ENCODE data around the gene RNF144B.

The RNF144B gene

GRCh38 chr6:18425218-18425617 lies 38.1 kb downstream of the RNF144B start:
- Histone ChIP-seq H3K27ac (no peak overlapping the region), H3K4me3 (no peak overlapping the region)
- no peak for TF ChIP-seq CTCF (IDR thresholded peaks at IDR 0.05)
- DNase-seq (ENCODE audit: low spot score) = no peak

DNA sequence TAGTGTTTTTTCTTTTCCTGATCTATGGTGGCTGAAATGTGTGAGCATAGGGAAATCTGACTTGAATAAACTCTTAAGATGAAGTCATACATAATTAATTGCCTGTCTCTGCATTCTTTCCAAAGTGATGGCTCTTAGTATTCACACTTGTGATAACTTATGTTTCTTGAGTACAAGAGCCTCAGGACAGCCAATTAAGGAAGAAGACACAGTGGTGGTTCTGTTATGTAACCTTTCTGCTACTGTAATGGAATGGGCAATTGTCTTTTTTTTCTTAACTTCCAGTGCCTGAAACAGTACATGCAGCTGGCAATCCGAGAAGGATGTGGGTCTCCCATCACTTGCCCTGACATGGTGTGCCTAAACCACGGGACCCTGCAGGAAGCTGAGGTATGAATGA lies 40.1 kb downstream of the RNF144B start:
- no peak for TF ChIP-seq CTCF (IDR thresholded peaks at IDR 0.05)
- no peak overlapping the region for H3K4me3 ChIP-seq
- no peak for DNase-seq (ENCODE audit: low spot score)
- no peak overlapping the region for H3K27ac ChIP-seq

DNA sequence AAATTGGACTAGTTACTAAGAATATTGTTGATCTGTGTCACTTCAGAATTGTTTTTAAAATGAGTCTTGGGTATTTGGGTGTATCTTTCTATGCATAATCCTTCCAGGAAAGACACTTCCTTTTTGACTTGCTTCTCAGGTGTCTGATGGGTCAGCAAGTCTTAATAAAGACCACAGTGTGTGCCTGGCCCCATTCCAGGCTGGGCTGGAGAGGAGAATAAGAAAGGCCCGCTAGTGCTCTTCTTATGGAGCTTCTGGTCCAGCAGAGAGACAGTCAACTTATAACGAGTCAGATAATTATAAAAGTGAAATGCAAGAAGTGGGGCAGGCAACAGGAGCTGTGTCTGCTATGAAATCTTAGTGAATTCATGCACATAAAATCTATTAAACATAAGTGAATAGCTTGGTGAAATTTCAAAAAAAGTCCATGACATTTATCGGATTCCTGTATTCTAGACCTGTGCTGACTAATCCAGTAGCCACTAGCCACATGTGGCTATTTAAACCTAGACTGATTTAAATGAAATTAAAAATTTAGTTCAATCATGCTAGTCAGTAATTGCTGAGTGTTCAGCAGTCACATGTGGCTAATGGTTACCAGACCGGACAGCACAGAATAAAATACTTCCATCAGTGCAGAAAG lies 42.6 kb downstream of the RNF144B start:
- no peak for DNase-seq (ENCODE audit: low spot score)
- H3K27ac ChIP-seq = no peak overlapping the region
- no peak for TF ChIP-seq CTCF (IDR thresholded peaks at IDR 0.05)
- H3K4me3 ChIP-seq = no peak overlapping the region

GRCh38 chr6:18431581-18431980 lies 44.4 kb downstream of the RNF144B start:
- TF ChIP-seq CTCF (IDR thresholded peaks at IDR 0.05) = no peak
- H3K27ac ChIP-seq = no peak overlapping the region
- DNase-seq (ENCODE audit: low spot score) = no peak
- H3K4me3 ChIP-seq = no peak overlapping the region

DNA sequence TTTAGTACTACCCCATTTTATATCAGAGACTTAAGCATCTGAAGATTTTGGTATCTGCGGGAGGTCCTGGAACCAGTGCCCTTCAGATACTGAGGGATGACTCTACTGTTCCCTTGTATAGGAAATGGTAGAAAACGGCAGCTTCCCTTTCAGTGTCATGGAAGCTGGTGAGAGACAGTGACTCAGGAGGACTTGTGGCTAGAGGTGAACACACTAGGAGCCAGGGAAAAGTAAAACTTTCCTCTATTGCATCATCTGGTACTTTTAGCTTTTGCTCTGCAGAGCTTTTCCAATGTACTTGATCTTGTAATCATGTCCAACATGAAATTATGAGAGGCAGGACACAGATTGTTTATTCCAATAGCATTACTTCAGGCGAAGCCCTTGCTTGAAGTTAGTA lies 45.0 kb downstream of the RNF144B start:
- no peak overlapping the region for H3K4me3 ChIP-seq
- H3K27ac ChIP-seq = no peak overlapping the region
- no peak for TF ChIP-seq CTCF (IDR thresholded peaks at IDR 0.05)
- no peak for DNase-seq (ENCODE audit: low spot score)

GRCh38 chr6:18432619-18433018 lies 45.5 kb downstream of the RNF144B start:
- no peak for TF ChIP-seq CTCF (IDR thresholded peaks at IDR 0.05)
- no peak for DNase-seq (ENCODE audit: low spot score)
- H3K4me3 ChIP-seq = no peak overlapping the region
- no peak overlapping the region for H3K27ac ChIP-seq

GRCh38 chr6:18433059-18433458 lies 45.9 kb downstream of the RNF144B start:
- DNase-seq (ENCODE audit: low spot score) = no peak
- no peak overlapping the region for H3K27ac ChIP-seq

More at GRCh38 chr6:18433059-18433458, 45.9 kb downstream of the RNF144B start:
- no peak overlapping the region for H3K4me3 ChIP-seq
- TF ChIP-seq CTCF (IDR thresholded peaks at IDR 0.05) = no peak
